HG03103 (cell line): ENCODE results near the gene TRAPPC5.

Experiments
- ATAC-seq: cut with Tn5 transposase; IDR thresholded peaks from one replicate; pipeline ENCODE4 v1.9.1; 2021; ENCODE audit warnings: low read depth; ENCODE audit not compliant: unreplicated experiment

The TRAPPC5 gene

DNA sequence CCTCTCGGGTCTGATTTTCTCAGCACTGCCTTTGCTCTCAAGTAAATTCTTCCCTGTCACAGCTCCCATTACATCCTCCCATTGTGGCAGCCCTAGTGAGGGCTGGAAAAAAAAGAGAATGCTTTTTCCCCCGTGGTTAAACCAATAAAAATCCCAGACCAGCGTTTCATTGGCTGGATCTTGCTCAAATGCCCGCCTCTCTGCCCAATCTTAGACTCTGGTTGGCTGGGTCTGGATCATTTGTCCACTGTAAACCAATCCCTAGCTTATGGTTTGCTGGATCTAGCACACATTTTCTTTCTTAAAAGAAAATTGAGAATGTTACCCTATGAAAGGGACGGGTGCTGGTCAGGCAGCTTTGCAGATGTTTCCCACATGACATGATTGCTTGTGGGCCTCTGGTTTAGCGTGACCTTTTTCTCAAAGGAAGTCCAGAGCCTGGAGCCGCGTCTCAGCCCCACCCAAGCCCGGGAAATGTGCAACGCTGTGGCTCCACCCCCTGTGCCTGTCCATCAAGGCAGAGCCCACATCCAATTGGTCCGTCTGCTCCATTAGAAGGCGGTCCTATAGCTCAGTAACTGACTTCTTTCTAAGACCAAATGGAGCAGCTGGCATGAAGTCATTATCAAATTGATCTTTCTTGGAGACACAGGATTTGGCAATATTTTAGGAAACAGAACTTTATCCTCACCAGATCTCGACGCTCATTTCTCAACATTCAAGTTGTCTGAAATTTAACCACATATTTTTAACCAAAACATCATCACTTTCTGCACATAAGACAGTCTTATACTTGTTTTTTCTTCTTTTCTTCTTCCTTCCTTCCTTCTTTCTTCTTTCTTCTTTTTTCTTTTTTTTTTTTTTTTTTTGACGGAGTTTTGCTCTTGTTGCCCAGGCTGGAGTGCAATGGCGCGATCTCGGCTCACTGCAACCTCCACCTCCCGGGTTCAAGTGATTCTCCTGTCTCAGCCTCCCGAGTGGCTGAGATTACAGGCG lies 6.3 kb upstream of the TRAPPC5 start:
- ATAC-seq, result no peak

DNA sequence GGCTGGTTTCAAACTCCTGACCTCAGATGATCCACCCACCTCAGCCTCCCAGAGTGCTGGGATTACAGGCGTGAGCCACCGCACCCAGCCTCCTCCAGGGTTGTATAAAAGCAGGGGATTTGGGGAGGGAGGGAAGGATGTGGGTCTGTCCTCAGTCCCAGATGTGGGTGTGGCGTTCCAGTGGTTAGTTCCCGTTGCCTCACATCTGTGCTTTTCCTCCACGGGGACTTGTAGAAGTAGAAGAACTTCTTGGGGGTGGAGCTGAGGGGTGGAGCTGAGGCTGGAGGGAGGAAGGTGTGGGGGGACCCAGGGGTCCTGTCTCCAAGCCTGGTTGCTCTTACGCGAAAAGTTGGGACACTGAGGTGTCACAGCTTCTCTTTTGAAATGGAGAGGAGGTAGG lies 4.3 kb upstream of the TRAPPC5 start:
- ATAC-seq, result no peak

DNA sequence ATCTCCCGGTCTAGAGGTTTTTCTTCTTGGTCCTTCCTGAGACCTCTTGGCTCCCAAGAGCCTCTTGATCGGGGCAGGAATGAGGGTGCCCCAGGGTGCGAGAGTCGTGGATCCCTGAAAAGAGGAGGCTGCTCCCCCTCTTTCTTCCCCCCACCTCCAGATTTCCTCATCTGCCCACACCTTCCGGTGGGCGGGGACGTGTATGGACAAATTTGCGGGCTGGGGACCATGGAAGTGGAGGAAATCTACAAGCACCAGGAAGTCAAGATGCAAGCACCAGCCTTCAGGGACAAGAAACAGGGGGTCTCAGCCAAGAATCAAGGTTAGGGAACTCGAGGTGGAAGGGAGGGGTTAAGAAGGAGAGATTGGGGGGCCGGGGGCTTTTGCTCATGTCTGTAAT lies 3.8 kb upstream of the TRAPPC5 start, which contains the start of gene MCEMP1:
TSS of gene MCEMP1 (plus strand) at position 237 of the 400 bp plus-strand sequence. CDS start at position 268, 31 bp downstream.
- no peak for ATAC-seq

DNA sequence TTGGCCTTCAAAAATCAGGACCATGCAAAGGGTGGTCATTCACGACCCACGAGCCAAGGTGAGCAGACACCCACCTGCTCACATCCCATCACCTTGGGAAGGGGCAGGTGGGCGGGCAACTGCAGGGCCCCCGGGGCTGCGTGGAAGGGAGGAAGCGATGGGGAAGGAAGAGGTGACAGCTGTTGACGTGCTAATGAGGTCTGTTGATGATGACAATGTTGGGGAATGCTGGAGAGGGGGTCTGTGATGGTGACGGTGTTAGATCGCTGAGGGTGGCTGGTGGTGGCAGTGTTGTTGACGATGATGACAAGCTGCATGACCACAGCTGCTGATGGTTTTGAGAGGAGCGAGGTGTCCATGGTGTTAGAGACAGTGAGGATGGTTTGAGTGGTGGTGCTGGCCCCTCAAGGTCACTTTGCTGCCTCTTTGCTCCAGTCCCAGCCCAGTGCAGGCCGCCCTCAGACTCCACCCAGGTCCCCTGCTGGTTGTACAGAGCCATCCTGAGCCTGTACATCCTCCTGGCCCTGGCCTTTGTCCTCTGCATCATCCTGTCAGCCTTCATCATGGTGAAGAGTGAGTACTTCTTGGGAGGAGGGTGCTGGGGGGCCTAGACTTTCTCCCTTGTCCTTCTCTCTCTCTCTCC lies 2.8 kb upstream of the TRAPPC5 start:
- ATAC-seq, result no peak

DNA sequence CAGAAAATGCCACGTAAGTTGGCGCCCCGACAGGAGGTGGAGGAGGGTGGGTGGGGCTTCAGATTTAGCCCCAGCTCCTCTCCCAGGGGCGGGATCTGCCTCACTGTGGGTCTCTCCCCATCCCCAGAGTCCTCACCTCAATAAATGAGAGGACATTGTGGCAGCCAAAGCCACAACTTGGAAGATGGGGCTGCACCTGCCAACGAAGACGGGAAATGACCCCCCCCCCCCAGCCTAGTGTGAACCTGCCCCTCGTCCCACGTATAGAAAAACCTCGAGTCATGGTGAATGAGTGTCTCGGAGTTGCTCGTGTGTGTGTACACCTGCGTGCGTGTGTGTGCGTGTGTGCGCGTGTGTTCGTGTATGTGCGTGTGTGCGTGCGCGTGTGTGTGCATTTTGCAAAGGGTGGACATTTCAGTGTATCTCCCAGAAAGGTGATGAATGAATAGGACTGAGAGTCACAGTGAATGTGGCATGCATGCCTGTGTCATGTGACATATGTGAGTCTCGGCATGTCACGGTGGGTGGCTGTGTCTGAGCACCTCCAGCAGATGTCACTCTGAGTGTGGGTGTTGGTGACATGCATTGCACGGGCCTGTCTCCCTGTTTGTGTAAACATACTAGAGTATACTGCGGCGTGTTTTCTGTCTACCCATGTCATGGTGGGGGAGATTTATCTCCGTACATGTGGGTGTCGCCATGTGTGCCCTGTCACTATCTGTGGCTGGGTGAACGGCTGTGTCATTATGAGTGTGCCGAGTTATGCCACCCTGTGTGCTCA lies 1.5 kb upstream of the TRAPPC5 start:
- ATAC-seq, result no peak

DNA sequence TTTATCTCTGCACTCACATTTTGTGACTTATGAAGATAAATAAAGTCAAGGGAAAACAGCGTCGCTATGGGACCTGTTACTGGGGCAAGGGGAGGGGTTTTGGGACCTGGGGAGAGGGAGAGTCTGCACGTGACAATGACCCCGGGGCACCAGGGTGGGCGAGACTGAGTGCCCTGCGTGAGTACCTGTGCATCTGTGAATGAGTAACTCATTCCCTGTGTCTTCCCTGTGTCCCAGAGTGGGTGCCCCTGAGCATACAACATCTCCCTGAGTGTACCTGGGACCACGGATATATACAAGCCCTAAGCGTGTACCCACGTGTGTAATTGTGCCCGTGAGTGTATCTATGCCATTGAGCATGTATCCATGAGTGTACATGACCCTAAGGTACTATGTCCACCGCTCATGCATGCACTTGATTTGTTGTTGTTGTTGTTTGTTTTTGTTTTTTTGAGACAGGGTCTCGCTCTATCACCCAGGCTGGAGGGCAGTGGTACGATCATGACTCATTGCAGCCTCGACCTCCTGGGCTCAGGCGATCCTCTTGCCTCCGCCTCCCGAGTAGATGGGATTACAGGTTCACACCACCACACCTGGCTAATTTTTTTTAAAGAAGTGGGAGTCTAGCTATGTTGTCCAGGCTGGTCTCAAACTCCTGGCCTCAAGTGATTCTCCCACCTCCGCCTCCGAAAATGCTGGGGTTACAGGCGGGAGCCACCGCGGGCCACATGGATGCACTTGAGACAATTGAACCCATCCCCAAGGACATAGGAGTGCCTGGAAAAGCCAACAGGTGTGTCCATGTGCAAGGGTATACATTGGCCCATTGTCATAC lies 645 bp upstream of the TRAPPC5 start:
- ATAC-seq, result no peak

DNA sequence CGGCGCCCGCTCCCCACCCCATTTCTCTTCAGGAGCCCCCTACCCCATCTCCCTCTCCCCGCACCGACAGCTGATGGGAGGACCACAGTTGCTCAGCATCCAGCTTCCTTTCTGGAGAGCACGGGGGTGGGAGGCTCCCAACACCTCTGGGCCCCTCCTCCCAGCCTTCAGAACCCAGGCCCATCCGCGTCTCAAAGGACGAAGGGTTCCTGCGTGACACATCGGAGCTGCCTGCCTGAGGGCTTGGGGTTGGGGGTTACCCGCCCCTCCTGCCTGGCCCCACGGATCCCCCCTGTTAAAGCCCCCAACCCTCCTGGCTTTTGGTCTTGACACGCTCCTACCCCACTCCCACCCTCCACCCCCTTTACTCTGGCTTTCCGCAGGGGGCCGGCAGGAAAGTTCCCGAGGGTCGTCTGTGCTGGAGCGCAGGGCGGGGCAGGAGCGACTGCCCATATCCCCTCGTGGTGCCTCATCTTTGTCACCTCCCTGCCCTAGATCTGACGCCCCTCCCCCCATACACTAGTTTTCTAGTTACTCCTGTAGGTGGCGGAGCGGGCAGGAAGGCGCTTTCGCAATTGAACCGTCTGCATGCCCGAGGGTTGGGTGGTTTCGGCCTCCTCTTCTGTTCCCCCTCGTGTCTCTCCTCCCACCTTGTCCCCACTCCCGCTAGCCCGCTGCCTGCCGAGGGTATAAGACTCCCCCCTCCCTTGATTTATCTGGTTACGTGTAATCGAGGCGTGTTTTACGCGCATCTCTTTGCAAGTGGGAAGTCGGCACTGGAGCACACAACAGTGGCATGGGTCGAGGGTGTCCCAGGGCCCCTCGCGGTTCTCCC lies 924 bp downstream of the TRAPPC5 start:
- ATAC-seq, result no peak

DNA sequence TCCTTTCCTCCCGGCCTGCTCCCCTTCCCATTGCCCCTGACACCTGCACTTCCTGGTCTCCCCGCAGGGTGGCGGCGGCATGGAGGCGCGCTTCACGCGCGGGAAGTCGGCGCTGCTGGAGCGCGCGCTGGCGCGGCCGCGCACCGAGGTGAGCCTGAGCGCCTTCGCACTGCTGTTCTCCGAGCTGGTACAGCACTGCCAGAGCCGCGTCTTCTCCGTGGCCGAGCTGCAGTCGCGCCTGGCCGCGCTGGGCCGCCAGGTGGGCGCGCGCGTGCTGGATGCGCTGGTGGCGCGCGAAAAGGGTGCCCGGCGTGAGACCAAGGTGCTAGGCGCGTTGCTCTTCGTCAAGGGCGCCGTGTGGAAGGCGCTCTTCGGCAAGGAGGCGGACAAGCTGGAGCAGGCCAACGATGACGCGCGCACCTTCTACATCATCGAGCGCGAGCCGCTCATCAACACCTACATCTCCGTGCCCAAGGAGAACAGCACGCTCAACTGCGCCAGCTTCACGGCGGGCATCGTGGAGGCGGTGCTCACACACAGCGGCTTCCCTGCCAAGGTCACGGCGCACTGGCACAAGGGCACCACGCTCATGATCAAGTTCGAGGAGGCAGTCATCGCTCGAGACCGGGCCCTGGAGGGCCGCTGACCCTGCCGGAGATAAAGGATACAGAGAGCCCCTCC lies 1.7 kb downstream of the TRAPPC5 start:
- no peak for ATAC-seq

DNA sequence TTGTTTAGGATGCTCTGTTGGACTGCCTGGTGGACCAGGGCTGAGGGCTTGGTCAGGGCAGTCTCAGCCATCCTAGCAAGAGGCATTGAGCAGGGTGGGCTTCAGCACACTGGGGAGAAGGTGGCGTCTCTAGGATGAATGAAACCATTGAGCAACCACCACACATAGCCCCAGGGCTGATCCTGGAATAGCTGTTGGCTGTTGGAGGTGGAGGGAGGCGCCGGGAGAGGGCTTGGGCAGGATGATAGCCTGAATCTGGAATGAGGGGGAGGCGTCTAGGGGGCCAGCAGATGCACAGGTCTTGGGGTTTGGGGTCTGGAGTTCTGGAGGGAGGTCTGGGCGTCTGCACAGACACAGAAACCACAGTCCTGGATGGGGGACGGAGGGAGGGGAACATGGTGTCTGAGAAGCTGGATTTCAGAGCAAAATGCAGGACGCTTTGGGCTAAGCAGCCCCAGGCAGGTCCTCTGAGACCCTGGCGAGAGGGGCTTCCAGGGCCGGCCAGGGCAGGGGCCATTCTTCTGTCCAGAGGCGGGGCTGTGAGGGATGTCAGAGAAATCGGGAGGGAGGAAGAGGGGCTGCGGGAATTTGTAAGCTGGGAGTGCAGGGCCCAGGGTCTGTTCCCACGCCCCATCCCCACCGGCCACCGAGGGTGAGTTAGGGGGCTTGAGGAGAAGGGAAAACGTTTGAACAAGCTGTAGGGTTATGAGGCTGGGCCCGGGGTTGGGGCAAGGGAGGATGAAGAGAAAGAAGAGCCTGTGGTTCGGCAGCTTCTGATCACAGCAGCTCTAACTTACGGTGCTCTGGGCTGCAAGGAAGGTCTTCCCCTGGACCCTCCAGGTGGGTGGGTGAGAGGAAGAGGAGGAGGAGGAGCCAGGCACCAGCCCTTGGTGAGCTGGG lies 5.2 kb downstream of the TRAPPC5 start:
- no peak for ATAC-seq

DNA sequence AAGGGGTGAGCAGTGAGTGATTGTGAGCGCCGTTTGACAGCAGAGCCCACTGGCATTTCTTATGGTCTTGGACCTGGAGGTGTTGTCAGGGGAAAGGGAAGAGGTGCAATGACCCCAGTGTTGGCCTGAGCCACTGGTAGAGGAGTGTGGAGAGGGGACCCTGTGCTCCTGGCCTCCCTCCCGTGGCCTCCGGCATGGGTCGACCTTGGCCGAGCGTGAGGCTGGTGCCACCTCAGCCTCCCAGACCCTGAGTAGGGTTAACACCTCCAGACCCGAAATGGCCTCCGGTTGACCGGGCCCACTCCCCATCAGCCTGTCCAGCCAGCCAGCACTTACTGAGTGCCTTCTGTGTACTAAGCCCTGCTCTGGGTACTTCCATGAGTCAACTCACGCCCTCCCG lies 6.5 kb downstream of the TRAPPC5 start:
- no peak for ATAC-seq

DNA sequence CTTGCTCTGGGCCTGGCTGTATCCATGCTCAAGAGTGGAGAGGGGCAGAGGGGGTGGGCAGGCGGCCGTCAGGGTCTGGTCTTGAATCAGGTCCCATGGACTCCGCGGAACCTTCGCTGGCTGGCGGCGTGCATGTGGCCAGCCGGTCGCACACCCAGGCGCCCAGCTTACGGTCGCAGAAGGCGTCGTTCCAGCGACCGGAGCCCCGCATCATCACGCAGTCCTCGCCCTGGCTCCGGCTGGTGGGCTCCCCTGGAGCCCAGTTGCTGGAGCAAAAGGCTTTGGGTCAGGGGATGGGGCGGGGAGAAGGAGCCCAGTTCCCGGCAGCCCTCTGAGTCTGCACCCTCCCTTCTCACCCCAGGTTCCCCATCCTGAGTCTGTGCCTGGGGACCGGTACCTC lies 8.5 kb downstream of the TRAPPC5 start:
- no peak for ATAC-seq

DNA sequence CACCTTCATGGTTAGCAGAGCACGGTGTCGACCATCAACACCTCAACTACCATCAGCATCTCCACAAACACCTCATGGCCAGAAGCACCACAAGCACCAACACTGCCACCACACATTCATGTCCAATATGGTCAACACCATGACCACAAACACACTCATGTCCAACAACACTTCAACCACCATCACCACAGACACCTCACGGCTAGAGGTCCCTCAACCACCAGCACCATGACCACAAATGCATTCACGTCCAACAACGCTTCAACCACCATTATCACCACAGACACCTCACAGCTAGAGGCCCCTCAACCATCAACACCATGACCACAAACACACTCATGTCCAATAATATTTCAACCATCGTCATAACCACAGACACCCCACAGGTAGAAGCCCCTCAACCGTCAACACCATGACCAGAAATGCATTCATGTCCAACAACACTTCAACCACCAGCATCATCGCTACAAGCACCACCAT lies 10.2 kb downstream of the TRAPPC5 start:
- no peak for ATAC-seq

DNA sequence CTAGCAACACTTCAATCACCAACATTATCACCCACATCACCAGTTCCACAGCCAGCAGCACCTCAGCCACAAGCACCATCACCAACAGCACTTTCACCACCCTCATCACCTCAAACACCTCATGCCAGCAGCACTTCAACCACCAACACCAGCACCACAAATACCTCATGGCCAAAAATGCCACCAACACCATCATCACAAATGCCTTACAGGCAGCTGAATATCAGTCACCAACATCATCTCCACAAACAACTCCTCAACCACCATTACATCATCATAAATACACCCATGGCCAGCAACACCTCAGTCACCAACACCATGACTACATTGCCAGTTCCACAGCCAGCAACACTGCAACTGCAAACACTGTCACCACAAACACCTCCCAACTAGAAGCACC lies 10.9 kb downstream of the TRAPPC5 start:
- no peak for ATAC-seq

DNA sequence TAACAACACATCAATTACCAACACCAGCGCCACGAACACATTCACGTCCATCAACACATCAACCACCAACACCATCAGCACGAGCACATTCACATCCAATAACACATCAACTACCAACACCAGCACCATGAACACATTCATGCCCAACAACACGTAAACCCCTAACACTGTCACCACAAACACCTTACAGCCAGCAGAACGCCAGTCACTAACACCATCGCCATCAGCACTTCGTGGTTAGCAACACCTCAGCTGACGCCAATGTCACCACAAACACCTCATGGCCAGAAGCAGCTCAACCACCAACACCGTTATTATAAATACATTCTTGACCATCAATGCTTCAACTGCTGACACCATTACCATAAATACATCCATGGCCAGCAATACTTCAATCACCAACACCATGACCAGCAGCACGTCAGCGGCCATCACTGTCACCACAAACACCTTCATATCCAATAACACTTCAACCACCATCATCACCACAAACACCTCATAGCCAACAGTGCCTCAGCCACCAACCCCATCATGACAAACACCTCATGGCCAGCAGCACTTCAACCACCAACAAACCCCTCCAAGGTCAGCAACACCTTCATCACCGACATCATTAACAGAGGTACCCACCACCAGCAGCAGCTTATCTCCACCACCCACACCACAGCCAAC lies 11.9 kb downstream of the TRAPPC5 start:
- ATAC-seq, result no peak

DNA sequence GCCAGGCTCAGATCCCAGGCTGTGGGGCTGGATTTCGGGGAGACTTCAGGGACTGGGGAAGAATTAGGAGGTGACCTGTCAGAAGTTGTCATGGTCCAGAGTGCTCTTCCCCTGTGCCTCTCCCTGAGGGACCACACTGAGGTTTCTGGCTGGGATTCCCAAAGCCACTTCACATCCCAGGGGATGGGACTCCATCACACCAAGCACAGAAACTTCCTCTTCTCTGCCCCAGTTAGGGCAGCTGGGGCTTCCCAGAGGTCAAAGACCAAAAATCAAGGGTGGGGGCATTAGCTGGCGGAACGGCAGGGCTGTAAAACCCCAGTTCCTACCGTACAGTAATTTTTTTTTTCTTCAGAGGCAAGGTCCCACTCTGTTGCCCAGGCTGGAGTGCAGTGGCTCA lies 13.9 kb downstream of the TRAPPC5 start:
- no peak for ATAC-seq

DNA sequence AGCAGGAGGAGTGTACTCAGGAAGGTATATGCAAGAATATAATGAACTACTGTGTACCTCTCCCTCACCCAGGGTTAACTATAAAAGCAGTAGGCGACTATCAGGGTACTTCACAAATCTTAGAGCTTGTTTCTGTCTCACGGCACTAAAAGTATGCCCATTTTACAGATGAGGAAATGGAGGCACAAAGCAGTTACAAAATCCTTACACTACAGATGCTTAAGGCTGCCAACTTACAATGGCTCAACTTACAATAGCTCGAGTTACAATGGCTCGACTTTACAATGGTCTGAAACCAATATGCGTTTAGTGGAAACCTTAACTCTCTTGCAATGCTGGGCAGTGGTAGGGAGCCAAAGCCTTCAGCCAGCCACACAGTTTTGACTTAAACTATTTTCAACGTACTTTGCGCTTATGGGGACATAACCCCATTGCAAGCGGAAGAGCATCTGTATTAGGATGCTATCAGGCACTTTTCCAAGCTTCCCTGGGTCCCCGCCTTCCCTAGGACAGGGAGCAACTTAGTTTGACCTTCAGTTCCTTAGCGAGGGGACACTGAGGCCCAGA lies 17.2 kb downstream of the TRAPPC5 start:
- ATAC-seq, result no peak

DNA sequence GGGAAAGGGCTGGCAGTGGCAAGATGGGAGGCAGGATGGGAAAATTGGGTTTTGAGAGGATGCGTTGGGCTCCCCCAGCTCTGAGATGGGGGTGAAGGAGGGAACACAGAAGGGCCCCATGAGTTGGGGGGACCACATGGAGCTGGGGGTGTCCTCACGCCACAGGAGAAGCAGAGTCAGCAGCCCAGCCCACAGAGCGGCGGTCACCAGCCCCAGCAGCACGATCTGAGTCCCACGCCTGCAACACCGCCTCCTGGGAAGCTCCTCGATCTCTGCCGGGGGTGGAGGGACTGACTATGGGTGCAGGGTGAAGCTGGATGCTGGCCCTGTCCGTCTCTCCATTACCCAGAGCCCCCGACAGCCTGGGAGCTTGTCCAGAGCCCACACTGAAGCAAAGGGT lies 17.9 kb downstream of the TRAPPC5 start:
- no peak for ATAC-seq
